GM23248 (cell line): Measurements from ENCODE around the gene MAP4K1. TPM values are rescaled to one million over a fixed set of nuclear protein-coding genes. Genes with fewer than 3 reads are reported as not detected.

Experiments used
- DNase-seq: peaks from one replicate; pipeline ENCODE4 v3.0.0-alpha.2; 2015
- H2AFZ ChIP-seq: fragments of 200-600 bp; sonication (generic); 2 replicates; pipeline ENCODE4 v1.6.1; 2016; ENCODE audit warnings: antibody characterized with exemption
- H3F3A ChIP-seq: fragments of 200-600 bp; sonication (generic); 2 replicates; pipeline ENCODE4 v1.6.1; 2016; ENCODE audit warnings: mild to moderate bottlenecking, antibody characterized with exemption, mixed run types; ENCODE audit not compliant: insufficient read depth
- H3K27ac ChIP-seq: fragments of 200-600 bp; sonication (generic); 2 replicates; pipeline ENCODE4 v1.5.1; 2016; ENCODE audit warnings: mild to moderate bottlenecking
- H3K27me3 ChIP-seq: fragments of 200-600 bp; sonication (generic); replicated peaks from 2 replicates; pipeline ENCODE4 v1.6.1; 2016; ENCODE audit warnings: mild to moderate bottlenecking; ENCODE audit not compliant: insufficient read depth
- H3K36me3 ChIP-seq: fragments of 200-600 bp; sonication (generic); 2 replicates; pipeline ENCODE4 v1.6.1; 2016; ENCODE audit warnings: low read depth, mild to moderate bottlenecking
- H3K4me1 ChIP-seq: fragments of 200-600 bp; sonication (generic); 2 replicates; pipeline ENCODE4 v1.6.1; 2016; ENCODE audit warnings: mild to moderate bottlenecking; ENCODE audit not compliant: insufficient read depth
- H3K4me2 ChIP-seq: fragments of 200-600 bp; sonication (generic); one replicate; pipeline ENCODE4 v1.6.1; 2016; ENCODE audit warnings: mild to moderate bottlenecking; ENCODE audit not compliant: unreplicated experiment
- H3K4me3 ChIP-seq: fragments of 200-600 bp; sonication (generic); 2 replicates; pipeline ENCODE4 v1.5.1; 2016; ENCODE audit warnings: mild to moderate bottlenecking
- H3K79me2 ChIP-seq: fragments of 200-600 bp; sonication (generic); 2 replicates; pipeline ENCODE4 v1.6.1; 2016; ENCODE audit warnings: mild to moderate bottlenecking; ENCODE audit not compliant: insufficient read depth
- H3K9ac ChIP-seq: fragments of 200-600 bp; sonication (generic); 2 replicates; pipeline ENCODE4 v1.6.1; 2016; ENCODE audit warnings: mild to moderate bottlenecking
- H3K9me2 ChIP-seq: fragments of 200-600 bp; sonication (generic); 2 replicates; pipeline ENCODE4 v1.6.1; 2016; ENCODE audit warnings: mixed run types, mild to moderate bottlenecking, moderate library complexity; ENCODE audit not compliant: insufficient read depth
- H3K9me3 ChIP-seq: fragments of 200-600 bp; sonication (generic); one replicate; pipeline ENCODE4 v1.6.1; 2017; ENCODE audit warnings: low read depth
- H4K20me1 ChIP-seq: fragments of 200-600 bp; sonication (generic); 2 replicates; pipeline ENCODE4 v1.6.0; 2016; ENCODE audit not compliant: insufficient read depth
- EZH2 ChIP-seq: fragments of 200-600 bp; sonication (generic); IDR thresholded peaks from 2 replicates; pipeline ENCODE4 v1.6.1; 2018; ENCODE audit warnings: antibody characterized with exemption, mild to moderate bottlenecking; ENCODE audit not compliant: insufficient read depth, poor library complexity, severe bottlenecking
- EZH2phosphoT487 ChIP-seq: fragments of 200-600 bp; sonication (generic); IDR thresholded peaks from 2 replicates; pipeline ENCODE4 v1.6.1; 2018; ENCODE audit warnings: antibody characterized with exemption, moderate library complexity, mild to moderate bottlenecking, low read depth; ENCODE audit not compliant: insufficient read depth
- WGBS, 2 experiments: methylation state at CpG; one replicate each; pipeline ENCODE4 v1.1.6; 2015 to 2017; ENCODE audit warnings: low lambda C conversion rate in 2 of 2, low coverage in 1 of 2; ENCODE audit errors: missing lambda C conversion rate in 2 of 2; 5-methylcytosine and 5-hydroxymethylcytosine counted together
- in situ Hi-C: fragments of 300-500 bp; cut with MboI; formaldehyde crosslinking; loops from 2 replicates; pipeline ENCODE4 v1.15.0; 2020
- polyA plus RNA-seq: library from polyadenylated mRNA; unstranded; fragments of >200 nt; fragmentation: Nextera tagmentation; extraction: Ambion mirVana; gene quantifications from 2 replicates; pipeline ENCODE4 v1.2.1, GENCODE V29; 2016
- total RNA-seq: library from RNA; depleted of rRNA; stranded (reverse); fragments of >200 nt; shearing (Covaris generic); gene quantifications from 2 replicates; pipeline ENCODE4 v1.2.3, GENCODE V29; 2014

Gene MAP4K1
- total and polyA plus RNA-seq, 2 experiments from 2014 or later = 0.63 TPM; not detected in 1

GRCh38 chr19:38662537-38663155 lies 44.9 kb upstream of the MAP4K1 start:
- H3K4me2 ChIP-seq = no peak overlapping the region
- H3K9me3 ChIP-seq = no peaks in the 10 kb centered on the region
- no peaks in the 10 kb centered on the region for H3K9me2 ChIP-seq
- H3K9ac ChIP-seq = no peak overlapping the region
- H3F3A ChIP-seq = peaks cover 67% of the 10 kb centered on the region
- no peaks in the 10 kb centered on the region; the same call in 1 of the 2 replicates for H4K20me1 ChIP-seq
- no peaks in the 10 kb centered on the region for H3K36me3 ChIP-seq
- H3K4me1 ChIP-seq = peaks cover 71% of the 10 kb centered on the region
- no peaks in the 10 kb centered on the region for H3K27me3 ChIP-seq
- in situ Hi-C loops = no loop called here
- whole genome bisulfite sequencing, 2 experiments = 79 to 85% methylated on average over 5 to 7 of the region's 7 CpGs
- H2AFZ ChIP-seq = no peak overlapping the region
- DNase-seq = no peak
- no peak overlapping the region for H3K4me3 ChIP-seq
- H3K27ac ChIP-seq = peak overlapping the region; percentile 41
- H3K79me2 ChIP-seq = peaks cover 91% of the 10 kb centered on the region
- TF ChIP-seq EZH2phosphoT487 = no peak
- TF ChIP-seq EZH2 = no peak

DNA sequence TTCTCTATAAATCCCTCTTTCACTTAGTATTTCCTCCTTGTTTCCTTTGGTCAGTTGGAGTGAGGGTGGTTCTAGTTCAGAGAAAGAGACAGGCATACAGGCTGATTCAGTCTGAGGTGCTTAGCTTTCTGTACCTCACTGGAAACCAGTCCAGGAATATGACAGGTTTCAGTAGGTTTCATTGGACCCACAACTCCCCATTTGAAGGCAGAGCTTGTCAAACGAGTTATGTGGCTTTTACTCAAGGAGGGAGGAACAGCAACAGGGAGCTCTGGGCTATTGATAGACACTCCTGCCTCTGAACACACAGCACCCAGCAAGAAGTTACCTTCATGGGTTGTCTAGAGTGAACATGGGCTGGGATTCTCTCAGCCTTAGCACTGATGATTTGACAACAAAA lies 44.2 kb upstream of the MAP4K1 start:
- Histone ChIP-seq H3K4me2 (no peak overlapping the region), H3K9me3 (no peaks in the 10 kb centered on the region), H3K9ac (no peak overlapping the region), H3K79me2 (peaks cover 91% of the 10 kb centered on the region), H3K27me3 (no peaks in the 10 kb centered on the region), H2AFZ (no peak overlapping the region), H3K27ac (peak overlapping the region; percentile 41), H3K36me3 (no peaks in the 10 kb centered on the region), H3F3A (peaks cover 67% of the 10 kb centered on the region), H3K4me1 (peaks cover 71% of the 10 kb centered on the region), H3K9me2 (no peaks in the 10 kb centered on the region), H4K20me1 (no peaks in the 10 kb centered on the region), H3K4me3 (no peak overlapping the region)
- in situ Hi-C loops = no loop called here
- DNase-seq = no peak
- WGBS, 2 experiments = 63 to 73% methylated on average over 1 of the region's 1 CpG
- no peak for TF ChIP-seq EZH2phosphoT487
- TF ChIP-seq EZH2 = no peak

DNA sequence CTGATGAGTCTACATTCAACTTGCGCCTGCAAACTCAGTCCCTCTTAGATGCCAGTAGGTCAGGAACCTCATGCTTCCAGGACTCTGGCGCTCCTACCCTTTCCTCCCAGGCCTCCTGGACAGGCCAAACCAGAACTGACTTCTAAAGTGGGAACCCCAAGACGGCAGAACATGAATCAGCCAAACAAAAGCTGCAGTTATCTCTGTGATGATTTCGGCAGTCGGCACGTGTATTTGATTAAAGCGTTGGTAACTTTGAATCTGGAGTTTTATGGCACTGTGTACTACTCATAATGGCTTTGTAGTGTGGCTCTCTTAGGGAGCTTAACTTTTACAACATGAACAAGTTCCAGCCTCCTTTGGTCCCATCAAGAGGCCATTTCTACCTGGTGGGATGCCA lies 43.4 kb upstream of the MAP4K1 start:
- Histone ChIP-seq H3K27me3 (no peaks in the 10 kb centered on the region), H3K4me1 (peaks cover 71% of the 10 kb centered on the region), H3K4me3 (no peak overlapping the region), H3K36me3 (peaks cover 4% of the 10 kb centered on the region; the same call in 1 of the 2 replicates), H3K4me2 (peak overlapping the region; percentile 24), H3F3A (peaks cover 67% of the 10 kb centered on the region), H3K9ac (no peak overlapping the region; the same call in 1 of the 2 replicates), H2AFZ (no peak overlapping the region), H3K9me2 (no peaks in the 10 kb centered on the region), H4K20me1 (no peaks in the 10 kb centered on the region), H3K27ac (peak overlapping the region; percentile 100), H3K79me2 (peaks cover 91% of the 10 kb centered on the region), H3K9me3 (no peaks in the 10 kb centered on the region)
- 38 to 39% methylated on average over 7 of the region's 7 CpGs for WGBS, 2 experiments
- peak; percentile 63 for DNase-seq
- in situ Hi-C loops = no loop called here
- TF ChIP-seq EZH2phosphoT487 (no peak), EZH2 (no peak)

DNA sequence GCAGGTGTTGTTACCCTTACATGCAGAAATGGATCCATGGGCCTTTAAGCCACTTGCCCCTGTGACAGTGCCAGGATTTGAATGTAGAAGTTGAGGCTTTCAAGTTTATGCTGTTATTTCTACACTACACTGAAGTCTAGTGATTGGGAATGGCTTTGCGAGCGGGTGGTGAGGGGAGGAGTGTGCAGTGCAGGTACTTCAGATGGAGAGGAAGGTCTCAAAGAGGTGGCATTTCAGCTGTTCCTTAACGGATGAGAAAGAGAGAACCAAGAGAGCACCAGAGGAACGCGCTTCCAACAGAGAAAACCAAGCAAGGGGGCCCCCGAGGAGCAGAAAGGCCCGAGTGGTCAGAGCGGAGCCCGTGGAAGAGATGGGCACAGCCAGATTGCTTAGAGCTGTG lies 43.0 kb upstream of the MAP4K1 start:
- Histone ChIP-seq H3K27ac (peak overlapping the region; percentile 100), H2AFZ (no peak overlapping the region), H3K79me2 (peaks cover 91% of the 10 kb centered on the region), H3K9me2 (no peaks in the 10 kb centered on the region), H3K4me1 (peaks cover 71% of the 10 kb centered on the region), H3F3A (peaks cover 69% of the 10 kb centered on the region), H3K4me3 (no peak overlapping the region), H3K27me3 (no peaks in the 10 kb centered on the region), H3K4me2 (peak overlapping the region; percentile 24), H3K9me3 (no peaks in the 10 kb centered on the region), H4K20me1 (no peaks in the 10 kb centered on the region), H3K36me3 (peaks cover 8% of the 10 kb centered on the region; the same call in 1 of the 2 replicates), H3K9ac (no peak overlapping the region; the same call in 1 of the 2 replicates)
- DNase-seq = no peak
- TF ChIP-seq EZH2phosphoT487 (no peak), EZH2 (no peak)
- 79 to 87% methylated on average over 9 of the region's 9 CpGs for WGBS, 2 experiments
- in situ Hi-C loops = no loop called here
